Measurements from ENCODE around the gene OR5B21.

Gene OR5B21

DNA sequence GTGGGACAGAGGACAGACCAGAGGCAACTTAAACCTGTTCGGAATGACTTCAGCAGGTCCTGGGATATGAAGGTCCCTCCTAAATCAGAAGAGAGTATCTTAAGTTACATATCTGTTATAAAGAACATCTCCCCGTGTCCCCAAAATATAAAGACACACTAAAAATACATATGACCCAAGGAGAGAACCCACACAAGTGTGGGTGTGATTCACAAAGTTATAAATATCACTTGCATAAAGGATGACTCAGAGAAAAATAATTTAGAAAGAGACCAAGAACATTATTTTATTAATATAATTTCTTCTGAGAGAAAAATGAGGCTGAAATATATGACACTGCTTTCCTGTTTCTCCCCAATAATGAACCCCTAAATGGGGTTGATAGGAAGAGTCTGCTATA, 14.2 kb downstream of the OR5B21 start:
- no peak for DNase-seq (ENCODE audit: low spot score)

DNA sequence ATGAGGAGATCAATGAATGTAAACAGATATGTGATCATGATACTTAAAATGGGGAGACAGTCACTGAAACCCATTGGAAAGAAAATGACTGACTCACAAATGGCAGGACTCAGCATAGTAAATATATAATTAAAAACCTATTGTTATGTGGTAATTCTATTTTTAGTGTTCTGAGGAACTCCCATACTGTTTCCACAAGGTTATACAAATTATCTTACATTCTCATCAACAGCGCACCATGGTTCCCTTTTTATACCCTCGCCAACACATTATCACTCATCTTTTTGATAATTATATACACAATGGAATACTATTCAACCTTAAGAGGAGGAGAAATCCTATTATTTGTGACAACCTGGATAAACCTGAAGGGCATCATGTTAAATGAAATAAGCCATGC, 17.1 kb downstream of the OR5B21 start:
- no peak for DNase-seq (ENCODE audit: low spot score)

DNA sequence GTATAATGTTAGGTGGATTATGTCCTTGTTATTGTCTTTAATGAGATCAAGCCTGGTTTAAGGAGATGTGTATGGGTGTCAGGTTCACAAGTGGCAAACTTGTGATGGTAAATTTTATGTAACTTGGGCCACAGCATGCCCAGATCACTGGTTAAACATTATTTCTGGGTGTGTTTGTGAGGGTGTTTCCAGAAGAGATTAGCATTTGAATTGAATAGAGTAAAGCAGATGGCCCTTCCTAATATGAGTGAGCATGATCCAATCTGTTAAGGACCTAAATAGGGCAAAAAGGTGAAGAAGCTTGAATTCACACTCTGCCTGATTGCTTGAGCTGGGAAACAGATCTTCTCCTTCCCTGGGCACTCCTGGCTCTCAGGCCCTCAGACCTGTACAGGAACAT, 20.7 kb downstream of the OR5B21 start:
- no peak for DNase-seq (ENCODE audit: low spot score)

DNA sequence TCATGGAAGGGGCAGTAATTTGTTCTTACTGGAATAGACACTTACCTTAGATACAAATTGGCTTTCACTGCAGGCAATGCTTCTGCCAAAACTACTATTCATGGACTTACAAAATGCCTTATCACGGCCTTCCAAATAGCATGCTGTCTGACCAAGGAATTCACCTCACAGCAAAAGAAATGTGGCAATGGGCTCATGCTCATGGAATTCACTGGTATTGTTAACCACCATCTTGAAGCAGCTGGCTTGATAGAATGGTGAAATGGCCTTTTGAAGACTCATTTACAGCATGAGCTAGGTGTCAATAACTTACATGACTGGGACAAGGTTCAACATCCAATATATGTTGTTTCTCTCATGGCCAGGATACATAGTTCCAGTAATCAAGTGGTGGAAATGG, 21.9 kb downstream of the OR5B21 start:
- no peak for DNase-seq (ENCODE audit: low spot score)

DNA sequence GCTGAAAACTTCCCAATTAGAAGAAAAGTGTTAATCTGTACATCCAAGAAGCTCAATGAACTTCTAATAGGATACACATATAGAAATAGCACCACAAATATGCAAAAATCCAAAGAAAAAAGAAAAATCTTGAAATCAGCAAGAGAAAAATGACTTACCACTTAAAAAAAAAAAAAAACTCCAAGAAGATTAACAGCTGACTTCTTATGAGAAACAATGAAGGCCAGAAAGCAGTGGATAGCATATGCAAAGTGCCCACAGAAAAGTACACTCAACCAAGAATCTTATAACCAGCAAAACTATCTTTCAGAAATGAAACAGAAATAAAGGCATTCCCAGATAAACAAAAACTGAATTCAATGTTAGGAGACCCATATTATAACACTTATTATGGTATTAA, 36.0 kb downstream of the OR5B21 start:
- DNase-seq (ENCODE audit: low spot score): peak; percentile 9

DNA sequence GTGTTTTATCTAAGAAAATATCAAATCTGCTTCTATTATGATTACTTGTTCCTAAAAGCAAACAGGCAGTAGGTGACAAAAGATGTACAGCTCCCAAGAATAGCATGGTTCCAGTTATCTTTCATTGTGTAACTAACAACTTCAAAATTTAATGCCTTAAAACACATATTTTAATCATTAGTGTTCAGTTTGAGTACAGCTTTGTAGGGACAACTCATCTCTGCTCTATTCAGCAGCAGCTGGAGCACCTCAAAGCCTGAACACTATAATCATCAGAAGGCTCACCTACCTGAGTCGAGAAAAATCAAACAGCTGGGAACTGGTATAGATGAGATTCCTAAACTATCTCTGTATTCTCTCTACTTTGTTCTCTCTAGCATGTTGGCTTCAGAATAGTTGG, 41.6 kb downstream of the OR5B21 start:
- no peak for DNase-seq (ENCODE audit: low spot score)

DNA sequence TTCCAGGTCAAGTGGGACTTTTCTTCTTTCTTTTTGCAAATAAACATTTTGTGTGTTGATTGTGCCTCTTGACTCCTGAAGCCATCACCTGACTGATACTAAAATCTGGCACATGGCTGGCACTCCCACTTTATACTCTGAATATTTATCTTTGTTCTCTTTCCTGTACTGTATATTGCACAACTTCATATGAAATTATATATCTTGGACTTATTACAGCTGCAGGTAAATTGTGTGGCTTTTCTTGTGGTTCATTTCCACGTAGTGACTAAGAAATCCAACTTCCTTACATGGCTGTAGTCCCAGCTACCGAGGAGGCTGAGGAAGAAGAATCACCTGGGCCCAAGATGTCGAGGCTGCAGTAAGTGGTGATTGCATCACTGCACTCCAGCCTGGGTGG, 42.2 kb downstream of the OR5B21 start:
- DNase-seq (ENCODE audit: low spot score): no peak
